Keratinocyte (primary cell): ENCODE results near the gene SP1.

ENCODE experiments used
- CTCF ChIP-seq, 3 experiments: IDR thresholded peaks in 1 of 3; conservative IDR thresholded peaks in 1 of 3; optimal IDR thresholded peaks in 1 of 3; 2 replicates in 2 of 3; 3 replicates in 1 of 3; pipeline versions ENCODE3 to v1.5.1; 2011; ENCODE audit warnings: low read length in 3 of 3, mild to moderate bottlenecking in 3 of 3, moderate library complexity in 2 of 3, control low read depth in 1 of 3, inconsistent platforms in 1 of 3; ENCODE audit not compliant: insufficient read depth in 2 of 3; ENCODE audit errors: extremely low read depth in 1 of 3
- EZH2 ChIP-seq: IDR thresholded peaks from one replicate; pipeline ENCODE4 v1.6.1; 2012; ENCODE audit warnings: inconsistent platforms, mild to moderate bottlenecking, low read length, moderate library complexity

- TF ChIP-seq CTCF (optimal IDR thresholded peaks at IDR 0.05 in 1 of 3, IDR thresholded peaks at IDR 0.05 in 1 of 3, conservative IDR thresholded peaks at IDR 0.05 in 1 of 3; ENCODE audit: extremely low read depth in 1 of 3, insufficient read depth in 2 of 3, low read length in 3 of 3) (no peak), EZH2 (no peak)
Measured at GRCh38 chr12:53441040-53441833, 61.3 kb downstream of the SP1 start, which contains the start of gene PRR13.
